ENCODE results near the gene P3H2.
"Not testable (repeated sequence)": the region's sequence is repeated elsewhere in the genome, so short reads cannot be mapped to it uniquely, and the experiment has no call there.

Gene P3H2

GRCh38 chr3:189974359-189974758, 146.3 kb downstream of the P3H2 start:
- DNase-seq = no peak

- DNase-seq = peak; percentile 40
Measured at GRCh38 chr3:189967254-189967865, 153.3 kb downstream of the P3H2 start.

GRCh38 chr3:189966843-189967242, 153.9 kb downstream of the P3H2 start:
- no peak for DNase-seq

- DNase-seq = peak; percentile 38
Measured at GRCh38 chr3:189964623-189965332, 155.9 kb downstream of the P3H2 start.

- no peak for DNase-seq
Measured at GRCh38 chr3:189962466-189962865, 158.2 kb downstream of the P3H2 start.

- peak; percentile 91 for DNase-seq
Measured at GRCh38 chr3:189961522-189962161, 159.1 kb downstream of the P3H2 start.

GRCh38 chr3:189961086-189961485, 159.6 kb downstream of the P3H2 start:
- not testable (repeated sequence) for DNase-seq

GRCh38 chr3:189954733-189955665, 165.7 kb downstream of the P3H2 start:
- peak; percentile 26 for DNase-seq

GRCh38 chr3:189953551-189953950, 167.1 kb downstream of the P3H2 start:
- no peak for DNase-seq

- no peak for DNase-seq
Measured at GRCh38 chr3:189952272-189952671, 168.4 kb downstream of the P3H2 start.

- DNase-seq = no peak
Measured at GRCh38 chr3:189950258-189950657, 170.4 kb downstream of the P3H2 start.

- DNase-seq = no peak
Measured at GRCh38 chr3:189949580-189949979, 171.1 kb downstream of the P3H2 start.

GRCh38 chr3:189948724-189949045, 172.0 kb downstream of the P3H2 start:
- DNase-seq = no peak

GRCh38 chr3:189947948-189948723, 172.6 kb downstream of the P3H2 start:
- peak; percentile 47 for DNase-seq

GRCh38 chr3:189947068-189947467, 173.6 kb downstream of the P3H2 start:
- DNase-seq = no peak

GRCh38 chr3:189945935-189946709, 174.6 kb downstream of the P3H2 start:
- no peak for DNase-seq

GRCh38 chr3:189944285-189945145, 176.2 kb downstream of the P3H2 start:
- DNase-seq = peak; percentile 94

GRCh38 chr3:189942948-189943347, 177.7 kb downstream of the P3H2 start:
- DNase-seq = no peak

- DNase-seq = no peak
Measured at GRCh38 chr3:189941679-189942078, 179.0 kb downstream of the P3H2 start.

GRCh38 chr3:189941125-189941524, 179.6 kb downstream of the P3H2 start:
- DNase-seq = no peak
